HUDEP-2 (cell line): ENCODE measurements around the gene CDR2.
"Not testable (repeated sequence)": the region's sequence is repeated elsewhere in the genome, so short reads cannot be mapped to it uniquely, and the experiment has no call there.

Experiments used
- DNase-seq, 76 experiments: peaks; one replicate each; lab custom pipeline; 2025; ENCODE audit not compliant: unreplicated experiment in 76 of 76; lab: John Stamatoyannopoulos, UW

The CDR2 gene

DNA sequence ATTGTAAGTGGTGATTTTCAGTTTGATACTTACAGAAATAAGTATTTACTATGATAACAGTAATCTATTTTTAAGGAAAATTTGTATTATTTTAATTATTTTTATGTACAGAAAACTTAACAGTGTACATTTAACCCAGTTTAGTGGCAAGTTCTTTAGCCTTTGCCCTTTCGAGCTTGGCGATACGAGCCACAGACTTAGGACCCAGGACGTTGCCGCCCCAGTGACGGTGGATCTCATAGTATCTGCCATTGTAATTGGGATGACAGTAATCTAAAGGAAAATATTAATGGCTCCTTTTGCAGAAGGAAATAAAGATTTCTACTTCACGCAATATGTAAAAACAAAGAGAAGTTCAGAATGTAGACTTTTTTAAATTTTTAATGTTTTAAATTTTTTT lies 5.2 kb upstream of the CDR2 start:
- DNase-seq = no peak

DNA sequence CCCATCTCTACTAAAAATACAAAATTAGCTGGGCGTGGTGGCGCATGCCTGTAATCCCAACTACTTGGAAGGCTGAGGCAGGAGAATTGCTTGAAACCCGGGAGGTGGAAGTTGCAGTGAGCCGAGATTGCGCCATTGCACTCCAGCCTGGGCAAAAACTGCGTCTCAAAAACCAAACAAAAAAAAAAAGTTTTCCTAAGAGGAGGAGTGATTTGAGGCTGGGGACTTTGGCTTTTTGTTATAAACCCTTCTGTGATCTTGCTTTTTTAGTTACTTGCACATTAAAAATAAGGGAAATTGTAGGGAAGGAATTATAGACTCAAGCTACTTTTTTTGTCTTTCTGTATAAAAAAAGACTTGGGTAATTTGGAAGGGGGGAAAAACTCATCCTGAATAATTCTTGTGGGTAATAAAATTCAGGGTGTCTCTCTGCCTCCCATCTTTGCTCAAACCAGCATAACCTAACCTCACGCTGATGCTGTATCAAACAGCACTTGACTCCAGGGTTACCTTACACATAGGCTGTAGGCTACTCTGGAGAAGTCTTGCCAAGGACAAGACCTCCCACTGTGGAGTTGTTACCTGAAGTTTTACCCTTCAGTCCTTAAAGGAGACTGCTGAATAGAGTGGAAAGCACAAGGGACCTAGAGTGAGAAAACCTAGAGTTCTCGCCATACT lies 1.7 kb upstream of the CDR2 start:
- DNase-seq = no peak

- DNase-seq = no peak
Measured at GRCh38 chr16:22375117-22375962, 921 bp upstream of the CDR2 start.

- DNase-seq = peak in 20 of 76 experiments; percentile 3 to 39 (median 20)
Measured at GRCh38 chr16:22373662-22374310, 633 bp downstream of the CDR2 start.

GRCh38 chr16:22372882-22373661 lies 1.3 kb downstream of the CDR2 start:
- peak in 2 of 76 experiments; percentile 3 to 16 for DNase-seq

GRCh38 chr16:22370038-22370820 lies 4.2 kb downstream of the CDR2 start:
- DNase-seq = no peak

GRCh38 chr16:22369221-22369811 lies 5.1 kb downstream of the CDR2 start:
- peak in 3 of 76 experiments; percentile 6 to 10 (median 8) for DNase-seq

DNA sequence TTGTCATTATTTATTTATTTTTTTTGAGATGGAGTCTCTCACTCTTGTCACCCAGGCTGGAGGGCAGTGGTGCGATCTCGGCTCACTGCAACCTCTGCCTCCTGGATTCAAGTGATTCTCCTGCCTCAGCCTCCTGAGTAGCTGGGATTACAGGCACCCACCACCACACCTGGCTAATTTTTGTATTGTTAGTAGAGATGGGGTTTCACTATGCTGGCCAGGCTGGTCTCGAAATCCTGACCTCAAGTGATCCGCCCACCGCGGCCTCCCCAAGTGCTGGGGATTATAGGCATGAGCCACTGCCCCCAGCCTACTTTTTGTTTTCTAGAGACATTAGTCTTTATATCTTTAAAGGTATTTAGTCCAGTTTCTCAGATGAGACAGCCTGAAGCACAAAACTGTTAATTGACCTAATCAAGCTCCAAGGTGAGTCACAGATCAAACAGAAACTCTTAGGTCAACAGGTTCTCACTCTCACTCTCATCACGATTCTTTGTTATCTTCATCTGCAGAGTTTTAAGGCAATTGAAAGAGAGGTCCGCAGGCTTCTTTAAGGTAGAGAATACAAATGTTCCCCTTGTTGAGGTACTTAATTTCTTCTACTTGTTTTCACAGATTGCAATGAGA lies 6.1 kb downstream of the CDR2 start:
- not testable (repeated sequence) for DNase-seq

GRCh38 chr16:22366889-22367288 lies 7.5 kb downstream of the CDR2 start:
- DNase-seq = no peak

DNA sequence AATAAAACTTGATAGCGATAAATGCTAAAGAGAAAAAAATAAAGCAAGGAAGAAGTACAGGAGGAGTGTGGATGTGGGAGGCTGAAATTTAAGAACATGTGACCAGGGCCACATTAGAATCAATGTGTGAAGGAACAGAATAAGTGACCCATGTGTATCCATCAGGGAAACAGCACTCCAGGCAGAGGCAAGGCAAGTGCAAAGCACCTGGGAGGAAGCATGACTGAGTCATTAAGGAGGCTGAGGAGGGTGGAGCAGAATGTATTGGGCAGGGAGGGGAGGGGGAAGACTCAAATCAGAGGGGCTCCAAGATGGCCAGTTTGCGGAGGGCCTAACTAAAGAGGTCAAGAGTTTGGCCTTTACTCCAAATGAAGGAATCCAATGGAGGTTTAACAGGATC lies 8.0 kb downstream of the CDR2 start:
- DNase-seq = no peak

GRCh38 chr16:22364241-22364640 lies 10.2 kb downstream of the CDR2 start:
- DNase-seq = no peak

GRCh38 chr16:22360963-22361659 lies 13.3 kb downstream of the CDR2 start:
- no peak for DNase-seq

DNA sequence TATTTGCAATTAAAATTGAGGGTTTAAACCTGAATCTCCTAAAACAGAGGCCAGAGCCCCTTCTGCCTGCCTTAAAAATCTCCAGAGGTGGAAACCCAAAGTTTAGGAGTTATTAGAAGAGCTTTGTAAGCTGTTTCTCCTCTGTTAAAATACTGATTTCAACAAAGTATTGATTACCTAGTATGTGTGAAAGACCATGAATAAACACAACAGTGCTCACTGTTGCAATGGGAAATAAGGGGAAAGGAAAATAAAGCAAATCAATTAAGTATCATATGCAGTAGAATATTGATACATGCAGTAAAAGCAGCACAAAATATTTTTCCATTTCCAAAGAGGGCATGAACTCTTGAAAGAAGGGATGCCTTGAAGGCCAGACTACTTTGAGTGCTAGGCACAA lies 14.7 kb downstream of the CDR2 start:
- DNase-seq = no peak

GRCh38 chr16:22358000-22358399 lies 16.4 kb downstream of the CDR2 start:
- no peak for DNase-seq

DNA sequence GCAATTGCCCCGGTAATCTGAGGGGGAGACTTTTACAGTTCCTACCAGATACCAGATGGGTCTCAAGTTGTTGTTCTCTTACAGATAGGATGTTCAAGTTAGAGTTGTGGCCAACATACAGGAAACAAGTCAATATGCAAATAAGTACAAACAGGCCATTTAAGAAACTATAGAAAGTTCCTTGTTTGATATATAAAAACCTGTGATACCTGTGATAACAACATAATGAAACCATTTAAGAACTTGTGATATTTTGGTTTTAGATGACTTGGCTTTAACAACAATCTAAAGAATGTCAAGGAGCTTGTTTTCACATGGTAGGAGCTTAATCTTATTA lies 16.8 kb downstream of the CDR2 start:
- no peak for DNase-seq

DNA sequence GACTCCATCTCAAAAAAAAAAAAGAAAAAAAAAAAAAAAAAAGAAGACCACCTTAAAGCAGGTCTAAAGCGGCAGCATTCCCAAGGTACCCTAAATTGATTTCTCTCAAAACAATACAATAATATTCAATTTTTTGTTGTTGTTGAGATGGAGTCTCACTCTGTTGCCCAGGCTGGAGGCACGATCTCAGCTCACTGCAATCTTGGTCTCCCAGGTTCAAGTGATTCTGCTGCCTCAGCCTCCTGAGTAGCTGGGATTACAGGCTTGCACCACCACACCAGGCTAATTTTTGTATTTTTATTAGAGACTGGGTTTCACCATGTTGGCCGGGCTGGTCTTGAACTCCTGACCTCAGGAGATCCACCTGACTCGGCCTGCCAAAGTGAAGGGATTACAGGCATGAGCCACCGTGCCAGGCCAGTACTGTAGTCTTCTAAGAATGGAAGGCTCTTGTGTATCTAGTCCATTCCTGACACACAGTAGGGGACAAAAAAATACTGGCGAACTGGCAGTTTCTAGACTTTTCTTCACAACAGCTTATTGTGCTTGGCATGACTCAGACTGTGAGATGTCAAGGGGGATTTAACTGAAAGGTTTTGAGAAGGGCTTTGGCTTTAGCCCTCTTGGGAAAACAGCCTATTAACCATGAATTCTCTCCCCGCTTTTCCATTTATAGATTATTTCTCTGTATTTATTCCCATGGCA lies 17.3 kb downstream of the CDR2 start:
- DNase-seq = no peak

DNA sequence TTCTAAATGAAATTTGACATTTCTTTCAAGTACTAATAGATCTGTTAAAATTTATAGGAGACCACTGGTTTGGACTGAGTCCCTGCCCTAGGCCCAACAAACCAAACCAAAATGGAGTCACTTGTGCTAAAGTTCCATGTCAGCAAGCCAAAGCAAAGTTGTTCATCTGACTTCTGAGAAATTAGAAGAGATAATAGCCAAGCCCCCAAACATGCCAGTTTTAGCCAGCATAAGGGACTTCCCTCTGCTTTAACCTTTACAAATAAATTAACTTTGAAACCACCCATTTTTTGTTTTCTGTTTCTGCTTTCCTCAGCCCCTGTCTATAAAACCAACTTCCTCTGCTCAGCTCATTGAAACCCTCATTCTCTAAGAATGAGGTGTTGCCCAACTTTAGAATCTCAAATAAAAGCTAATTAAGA lies 18.9 kb downstream of the CDR2 start:
- DNase-seq = no peak

GRCh38 chr16:22353933-22354541 lies 20.4 kb downstream of the CDR2 start:
- no peak for DNase-seq
